SK-N-SH treated with all-trans-retinoic acid at 6 μM for 48 hours (cell line): ENCODE data around the gene ITGB2.

Source experiments
- BACH2 ChIP-seq: fragments of 250-450 bp; sonication (Bioruptor Pico); IDR thresholded peaks from 2 replicates; pipeline ENCODE4 v1.9.0; 2021; ENCODE audit warnings: mild to moderate bottlenecking, borderline replicate concordance
- CSDC2 ChIP-seq: fragments of 250-450 bp; sonication (Bioruptor Pico); IDR thresholded peaks from 2 replicates; pipeline ENCODE4 v1.5.0; 2020; ENCODE audit warnings: mild to moderate bottlenecking, moderate library complexity
- ESRRG ChIP-seq: fragments of 250-450 bp; sonication (Bioruptor Pico); IDR thresholded peaks from 2 replicates; pipeline ENCODE4 v1.6.1; 2021; ENCODE audit warnings: mild to moderate bottlenecking
- ISL1 ChIP-seq: fragments of 250-450 bp; sonication (Bioruptor Pico); IDR thresholded peaks from 2 replicates; pipeline ENCODE4 v2.1.2; 2022; ENCODE audit warnings: mild to moderate bottlenecking, moderate library complexity
- ZFP3 ChIP-seq: fragments of 250-450 bp; sonication (Bioruptor Pico); IDR thresholded peaks from 2 replicates; pipeline ENCODE4 v1.5.0; 2020; ENCODE audit warnings: mild to moderate bottlenecking, moderate library complexity
- ZFP30 ChIP-seq: fragments of 450-650 bp; formaldehyde crosslinking; IDR thresholded peaks from 2 replicates; pipeline ENCODE4 v1.5.0; 2022; ENCODE audit warnings: mild to moderate bottlenecking, moderate library complexity
- ZNF70 ChIP-seq: fragments of 450-650 bp; formaldehyde crosslinking; IDR thresholded peaks from 2 replicates; pipeline ENCODE4 v1.5.0; 2020; ENCODE audit warnings: mild to moderate bottlenecking, moderate library complexity

GRCh38 chr21:44918107-44918470 lies 2.6 kb downstream of the ITGB2 start:
- TF ChIP-seq ZFP3 (CRISPR knock-in tag) (no peak), ZFP30 (CRISPR knock-in tag) (no peak), ISL1 (no peak), CSDC2 (CRISPR knock-in tag) (no peak), ESRRG (no peak), ZNF70 (CRISPR knock-in tag) (no peak), BACH2 (no peak)
